Skin epidermis (tissue), 12 donors: ENCODE data around the gene GOLGA2.

Source experiments
- H3K27ac ChIP-seq, 21 experiments: fragments of 200-600 bp; sonication (generic) in 11 of 21; one replicate each; pipeline ENCODE4 v1.5.0; 2020; ENCODE audit warnings: mild to moderate bottlenecking in 3 of 21, inconsistent platforms in 2 of 21, moderate library complexity in 2 of 21
- H3K4me3 ChIP-seq, 7 experiments: fragments of 200-600 bp; sonication (generic) in 2 of 7; one replicate each; pipeline ENCODE4 v1.5.0; 2020; ENCODE audit warnings: inconsistent platforms in 2 of 7, mild to moderate bottlenecking in 2 of 7, moderate library complexity in 1 of 7

The GOLGA2 gene

GRCh38 chr9:128275198-128276007 is at the start of gene GOLGA2:
Gene GOLGA2, minus strand, starts transcription at chr9:128276007. Its CDS starts 31 bp downstream, at chr9:128275976.
- H3K4me3 ChIP-seq, result peak within 1 kb of the TSS; percentile 58 to 93 (median 89)
- peak within 1 kb of the TSS; percentile 80 to 99 (median 95) for H3K27ac ChIP-seq

- Histone ChIP-seq H3K4me3 (no peak overlapping the region), H3K27ac (peak overlapping the region in 5 of 21 experiments; percentile 3 to 90 (median 20))
Observed at GRCh38 chr9:128324401-128324800, 48.6 kb upstream of the GOLGA2 start.

DNA sequence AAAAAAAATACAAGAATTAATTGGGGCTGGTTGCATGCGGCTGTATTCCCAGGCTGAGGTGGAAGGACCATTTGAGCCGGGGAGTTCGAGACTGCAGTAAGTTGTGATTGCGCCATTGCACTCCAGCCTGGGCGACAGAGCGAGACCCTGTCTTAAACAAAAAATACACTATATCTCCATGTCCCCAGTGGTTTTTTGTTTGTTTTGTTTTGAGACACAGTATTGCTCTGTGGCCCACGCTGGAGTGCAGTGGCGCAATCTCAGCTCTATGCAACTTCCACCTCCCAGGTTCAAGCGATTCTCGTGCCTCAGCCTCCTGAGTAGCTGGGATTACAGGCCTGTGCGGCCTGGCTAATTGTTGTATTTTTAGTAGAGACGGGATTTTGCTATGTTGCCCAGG is 48.0 kb upstream of the GOLGA2 start:
- peak overlapping the region in 16 of 21 experiments; percentile 5 to 98 (median 90) for H3K27ac ChIP-seq
- H3K4me3 ChIP-seq, result peak overlapping the region; percentile 72 to 98 (median 87)

DNA sequence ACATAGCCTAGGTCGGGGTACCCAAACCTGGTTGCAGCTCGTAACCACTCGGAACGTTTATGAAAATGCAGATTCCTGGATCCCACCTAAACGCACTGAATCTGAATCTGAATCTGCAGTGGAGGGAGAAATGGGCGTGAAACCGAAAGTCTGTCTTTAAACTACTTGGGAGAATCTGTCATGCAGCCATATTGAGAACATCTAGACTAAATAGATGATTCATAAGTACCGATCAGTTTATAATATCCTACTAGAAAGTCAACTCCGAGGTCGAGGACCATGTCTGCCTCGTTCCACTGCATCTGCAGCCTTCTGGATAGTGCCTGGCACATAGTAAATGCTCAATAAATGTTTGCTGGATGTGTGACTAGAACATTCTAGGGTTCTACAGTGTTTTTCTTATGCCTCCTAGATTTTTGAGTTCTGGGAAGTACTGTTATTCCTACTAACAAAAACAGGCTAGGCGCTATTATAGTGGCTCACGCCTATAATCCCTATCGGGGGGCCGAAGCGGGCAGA is 47.5 kb upstream of the GOLGA2 start:
- Histone ChIP-seq H3K27ac (peak overlapping the region in 20 of 21 experiments; percentile 77 to 98 (median 91)), H3K4me3 (peak overlapping the region; percentile 72 to 98 (median 87))

GRCh38 chr9:128322404-128323211 is 46.8 kb upstream of the GOLGA2 start, which contains the start of the genes COQ4 and TRUB2:
Gene COQ4, plus strand, starts transcription at chr9:128322839. Its CDS starts 20 bp downstream, at chr9:128322859.
Gene TRUB2, minus strand, starts transcription at chr9:128322447. Its CDS starts 39 bp downstream, at chr9:128322408.
- peak within 1 kb of the TSS; percentile 72 to 98 (median 87) for H3K4me3 ChIP-seq
- peak within 1 kb of the TSS; percentile 31 to 98 (median 91) for H3K27ac ChIP-seq

DNA sequence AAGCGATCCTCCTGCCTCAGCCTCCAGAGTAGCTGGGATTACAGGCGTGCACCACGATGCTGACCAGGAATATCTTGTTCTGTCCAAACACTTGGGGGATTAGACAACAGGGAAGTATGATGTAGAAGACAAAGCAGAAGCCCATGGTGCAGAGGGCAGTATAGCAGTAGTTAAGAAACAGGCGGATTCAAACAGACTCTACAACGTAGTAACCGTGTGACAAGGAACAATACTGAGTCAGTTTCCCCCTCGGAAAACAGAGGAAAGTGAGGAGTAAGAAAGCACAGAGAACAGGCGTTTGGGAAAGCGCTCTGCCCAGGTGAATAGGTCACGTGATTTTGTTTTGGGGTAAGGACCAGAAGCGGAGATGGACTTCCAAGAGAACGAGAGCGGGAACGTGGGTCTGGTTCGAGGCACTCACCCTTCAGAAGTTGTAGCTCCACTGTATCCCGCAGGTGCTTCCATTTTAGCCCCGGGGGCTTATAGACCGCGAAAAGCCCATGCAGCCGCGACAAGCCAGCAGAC is 46.1 kb upstream of the GOLGA2 start:
- peak overlapping the region in 20 of 21 experiments; percentile 77 to 98 (median 91) for H3K27ac ChIP-seq

DNA sequence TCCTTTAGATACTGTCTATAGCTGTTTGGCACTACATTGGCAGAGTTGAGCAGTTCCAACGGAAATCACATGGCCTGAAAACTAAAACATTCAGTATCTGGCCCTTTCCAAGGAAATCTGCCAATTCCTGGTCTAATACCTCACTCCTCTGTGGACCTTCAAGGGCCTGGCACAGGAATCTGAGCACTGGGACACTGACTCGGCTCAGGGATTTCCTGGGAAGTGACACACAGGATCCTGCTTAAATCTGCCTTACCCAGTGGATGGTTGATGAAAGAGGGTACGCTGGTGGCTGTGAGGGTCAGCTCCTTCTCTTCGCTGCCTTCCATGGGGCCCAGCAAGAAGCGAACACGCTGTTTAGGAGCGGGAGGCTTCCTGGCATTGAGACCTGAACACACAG is 45.5 kb upstream of the GOLGA2 start:
- H3K27ac ChIP-seq, result peak overlapping the region in 6 of 21 experiments; percentile 78 to 94 (median 90)

More for the DNA sequence above, 46.1 kb upstream of the GOLGA2 start:
- peak overlapping the region; percentile 72 to 98 (median 87) for H3K4me3 ChIP-seq

GRCh38 chr9:128317629-128318028 is 41.8 kb upstream of the GOLGA2 start:
- no peak overlapping the region for H3K4me3 ChIP-seq
- H3K27ac ChIP-seq, result peak overlapping the region in 1 of 21 experiments; percentile 50

More for the DNA sequence above, 45.5 kb upstream of the GOLGA2 start:
- peak overlapping the region in 6 of 7 experiments; percentile 77 to 98 (median 88) for H3K4me3 ChIP-seq

DNA sequence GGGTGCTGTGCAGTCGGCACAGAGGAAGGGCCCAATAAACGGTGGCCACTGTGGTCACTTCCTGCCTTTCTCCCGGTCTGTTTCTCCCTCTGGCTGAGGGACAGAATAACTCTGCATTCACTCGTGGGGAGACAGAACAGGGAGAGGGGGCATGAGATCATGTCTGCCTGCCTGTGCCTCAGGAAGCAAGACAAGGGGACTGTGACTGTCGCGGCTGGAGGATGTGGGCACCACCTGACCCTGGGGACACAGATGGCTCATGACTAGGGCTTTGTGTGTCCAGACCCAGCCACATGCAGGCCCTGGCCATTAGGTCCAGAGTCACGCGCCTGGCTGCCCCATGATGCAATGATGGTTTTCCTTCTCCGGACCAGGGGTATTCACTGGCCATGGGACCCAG is 40.6 kb upstream of the GOLGA2 start:
- Histone ChIP-seq H3K4me3 (no peak overlapping the region), H3K27ac (peak overlapping the region in 1 of 21 experiments; percentile 50)

- no peak overlapping the region for H3K27ac ChIP-seq
Observed at GRCh38 chr9:128314697-128315096, 38.9 kb upstream of the GOLGA2 start.

DNA sequence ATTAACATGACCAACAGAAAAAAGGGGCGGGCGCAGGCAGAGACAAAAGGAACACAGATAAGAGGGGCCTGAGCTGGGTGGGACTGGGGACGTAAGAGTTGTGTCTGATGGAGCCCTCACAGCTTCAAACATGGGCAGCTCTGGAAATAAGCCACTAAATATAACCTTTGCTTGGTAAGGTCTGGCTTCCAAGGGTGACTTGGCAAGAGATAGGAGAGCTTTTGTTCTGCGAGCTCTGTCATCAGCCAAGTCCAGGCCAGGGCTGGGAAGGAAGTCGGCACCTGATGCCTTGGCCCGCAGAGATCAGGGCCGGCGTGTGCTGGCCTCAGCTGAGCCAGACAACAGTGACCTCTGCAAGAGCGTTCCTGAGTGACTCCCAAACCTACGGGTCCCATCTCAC is 34.7 kb upstream of the GOLGA2 start:
- no peak overlapping the region for H3K4me3 ChIP-seq
- no peak overlapping the region for H3K27ac ChIP-seq

More at GRCh38 chr9:128314697-128315096, 38.9 kb upstream of the GOLGA2 start:
- no peak overlapping the region for H3K4me3 ChIP-seq

DNA sequence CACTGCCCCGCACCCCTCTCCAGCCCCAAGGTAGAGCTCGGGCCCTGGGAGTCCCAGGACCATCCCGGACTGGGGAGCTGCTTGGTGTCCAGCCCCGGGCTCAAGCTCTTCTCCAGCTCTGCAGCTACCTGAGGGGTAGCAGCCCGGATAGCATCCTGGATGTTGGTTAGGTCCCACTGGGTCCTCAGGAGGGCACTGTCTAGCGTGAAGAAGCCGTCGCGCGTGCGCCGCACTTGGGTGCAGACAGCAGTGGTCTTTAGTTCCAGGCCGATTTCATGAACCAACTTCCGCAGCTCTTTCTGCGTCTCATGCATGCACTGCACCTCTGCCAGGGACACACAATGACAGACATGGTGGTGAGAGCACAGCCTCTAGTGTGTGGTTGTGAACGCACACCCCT is 33.7 kb upstream of the GOLGA2 start:
- Histone ChIP-seq H3K27ac (no peak overlapping the region), H3K4me3 (no peak overlapping the region)

- peak overlapping the region in 10 of 21 experiments; percentile 29 to 83 (median 38) for H3K27ac ChIP-seq
- H3K4me3 ChIP-seq, result no peak overlapping the region
Observed at GRCh38 chr9:128304971-128305288, 29.1 kb upstream of the GOLGA2 start.

DNA sequence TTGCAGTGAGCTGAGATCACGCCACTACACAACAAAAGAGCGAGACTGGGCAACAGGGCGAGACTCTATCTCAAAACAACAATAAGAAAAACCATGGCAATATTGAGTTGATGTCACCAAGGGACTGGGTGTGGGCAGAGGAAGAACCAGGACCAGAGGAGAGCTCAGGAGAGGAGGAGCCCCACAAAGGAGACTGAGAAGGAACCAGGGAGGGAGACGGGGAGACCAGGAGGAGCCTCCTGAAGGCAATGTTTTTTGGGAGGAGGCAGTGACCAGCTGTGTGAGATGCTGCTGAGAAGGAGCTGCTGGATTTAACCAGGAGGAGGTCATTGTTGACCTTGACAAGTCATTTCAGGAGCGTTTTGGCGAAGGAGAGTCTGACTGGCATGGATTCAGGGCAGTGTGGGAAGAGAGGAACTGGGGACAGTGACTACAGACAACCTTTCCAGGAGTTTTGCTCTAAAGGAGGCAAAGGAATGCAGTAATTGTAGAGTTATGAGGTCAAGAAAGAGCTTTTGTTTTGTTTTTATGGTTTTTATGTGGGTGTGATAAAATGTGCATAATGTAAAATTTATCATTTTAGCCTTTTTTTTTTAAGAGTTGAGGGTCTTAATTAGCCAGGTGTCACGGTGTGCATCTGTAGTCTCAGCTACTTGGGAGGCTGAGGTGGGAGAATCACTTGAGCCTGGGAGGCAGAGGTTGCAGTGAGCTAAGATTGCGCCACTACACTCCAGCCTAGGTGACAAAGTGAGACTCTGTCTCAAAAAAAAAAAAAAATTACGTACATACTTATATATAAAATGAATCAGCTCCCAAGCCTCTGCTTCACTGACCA is 28.5 kb upstream of the GOLGA2 start:
- H3K27ac ChIP-seq, result peak overlapping the region in 9 of 21 experiments; percentile 12 to 83 (median 39)

GRCh38 chr9:128298535-128299482 is 23.0 kb upstream of the GOLGA2 start:
- Histone ChIP-seq H3K27ac (peak overlapping the region in 19 of 21 experiments; percentile 14 to 77 (median 56)), H3K4me3 (no peak overlapping the region)

More for the DNA sequence above, 28.5 kb upstream of the GOLGA2 start:
- H3K4me3 ChIP-seq, result no peak overlapping the region

DNA sequence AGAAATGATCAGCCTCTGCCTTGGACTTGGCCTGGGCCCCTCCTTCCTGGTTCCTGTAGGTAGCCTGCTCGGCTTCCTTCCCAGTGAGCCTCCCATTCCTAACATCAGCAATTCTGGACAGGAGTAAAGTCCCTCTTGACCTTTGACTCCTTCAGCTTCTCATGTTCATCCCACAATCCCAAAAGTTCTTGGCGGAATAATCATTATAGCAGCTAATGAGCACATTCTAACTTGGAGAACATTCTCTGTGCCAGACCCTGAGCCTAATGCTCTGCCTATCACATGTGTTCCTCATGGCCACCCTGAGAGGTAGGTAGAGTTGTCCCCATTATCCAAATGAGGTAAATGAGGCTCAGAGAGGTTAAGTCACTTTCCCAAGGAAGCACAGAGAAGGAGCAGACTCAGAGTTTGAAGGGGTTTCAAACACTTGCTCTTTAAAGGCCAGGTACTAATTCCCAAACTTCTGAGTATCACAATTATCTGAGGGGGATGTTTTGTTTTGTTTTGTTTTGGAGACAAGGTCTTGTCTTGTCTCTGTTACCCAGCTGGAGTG is 21.5 kb upstream of the GOLGA2 start:
- peak overlapping the region in 10 of 21 experiments; percentile 5 to 77 (median 50) for H3K27ac ChIP-seq
- no peak overlapping the region for H3K4me3 ChIP-seq
